ENCODE data around the gene CYP24A1. TPM values are rescaled to one million over a fixed set of nuclear protein-coding genes. Genes with fewer than 3 reads are reported as not detected.
A peak's percentile ranks its signal among the peaks of the same experiment; 100 is the strongest.

CYP24A1 gene
- total and polyA plus RNA-seq, 2 of the 13 experiments (the other 11 are each of a cell fraction or from before 2014, with no cell fraction given), result 9.4 to 32.7 TPM

DNA sequence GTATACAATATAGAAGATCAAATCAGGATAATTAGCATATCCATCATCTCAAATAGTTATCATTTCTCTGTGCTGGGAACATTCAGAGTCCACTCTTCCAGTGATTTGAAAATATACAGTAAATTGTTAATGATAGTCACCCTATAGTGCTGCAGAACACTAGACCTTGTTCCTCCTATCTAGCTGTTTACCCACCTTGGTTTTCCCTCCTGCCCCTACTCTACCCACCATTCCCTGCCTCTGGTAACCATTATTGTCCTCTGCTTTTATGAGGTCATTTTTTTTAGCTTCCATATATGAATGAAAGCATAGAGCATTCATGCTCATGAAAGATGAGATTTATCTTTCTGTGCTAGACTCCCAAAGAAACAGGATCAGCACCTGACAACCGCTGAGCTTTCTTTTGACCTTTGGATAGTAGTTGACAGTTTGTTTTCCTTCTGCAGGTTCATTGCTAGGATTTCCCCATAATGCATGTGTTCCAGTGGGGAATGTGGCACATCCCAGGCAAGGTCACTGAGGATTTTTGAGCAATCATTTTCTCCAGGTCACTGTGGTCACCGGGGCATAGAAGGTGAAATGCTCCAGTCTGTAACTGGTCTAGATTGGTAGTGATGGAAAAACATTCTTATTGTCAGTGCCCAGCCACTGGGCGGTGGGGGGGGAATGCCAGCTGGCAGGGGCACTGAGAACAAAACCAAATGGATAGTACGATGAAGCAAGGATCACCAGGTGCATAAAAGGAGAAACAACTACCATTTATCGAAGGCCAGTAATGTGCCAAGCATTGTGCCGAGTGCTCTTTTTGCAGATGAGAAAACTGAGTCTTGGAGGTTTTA lies 69.8 kb downstream of the CYP24A1 start (continued):
- TF ChIP-seq, protein P1, sequence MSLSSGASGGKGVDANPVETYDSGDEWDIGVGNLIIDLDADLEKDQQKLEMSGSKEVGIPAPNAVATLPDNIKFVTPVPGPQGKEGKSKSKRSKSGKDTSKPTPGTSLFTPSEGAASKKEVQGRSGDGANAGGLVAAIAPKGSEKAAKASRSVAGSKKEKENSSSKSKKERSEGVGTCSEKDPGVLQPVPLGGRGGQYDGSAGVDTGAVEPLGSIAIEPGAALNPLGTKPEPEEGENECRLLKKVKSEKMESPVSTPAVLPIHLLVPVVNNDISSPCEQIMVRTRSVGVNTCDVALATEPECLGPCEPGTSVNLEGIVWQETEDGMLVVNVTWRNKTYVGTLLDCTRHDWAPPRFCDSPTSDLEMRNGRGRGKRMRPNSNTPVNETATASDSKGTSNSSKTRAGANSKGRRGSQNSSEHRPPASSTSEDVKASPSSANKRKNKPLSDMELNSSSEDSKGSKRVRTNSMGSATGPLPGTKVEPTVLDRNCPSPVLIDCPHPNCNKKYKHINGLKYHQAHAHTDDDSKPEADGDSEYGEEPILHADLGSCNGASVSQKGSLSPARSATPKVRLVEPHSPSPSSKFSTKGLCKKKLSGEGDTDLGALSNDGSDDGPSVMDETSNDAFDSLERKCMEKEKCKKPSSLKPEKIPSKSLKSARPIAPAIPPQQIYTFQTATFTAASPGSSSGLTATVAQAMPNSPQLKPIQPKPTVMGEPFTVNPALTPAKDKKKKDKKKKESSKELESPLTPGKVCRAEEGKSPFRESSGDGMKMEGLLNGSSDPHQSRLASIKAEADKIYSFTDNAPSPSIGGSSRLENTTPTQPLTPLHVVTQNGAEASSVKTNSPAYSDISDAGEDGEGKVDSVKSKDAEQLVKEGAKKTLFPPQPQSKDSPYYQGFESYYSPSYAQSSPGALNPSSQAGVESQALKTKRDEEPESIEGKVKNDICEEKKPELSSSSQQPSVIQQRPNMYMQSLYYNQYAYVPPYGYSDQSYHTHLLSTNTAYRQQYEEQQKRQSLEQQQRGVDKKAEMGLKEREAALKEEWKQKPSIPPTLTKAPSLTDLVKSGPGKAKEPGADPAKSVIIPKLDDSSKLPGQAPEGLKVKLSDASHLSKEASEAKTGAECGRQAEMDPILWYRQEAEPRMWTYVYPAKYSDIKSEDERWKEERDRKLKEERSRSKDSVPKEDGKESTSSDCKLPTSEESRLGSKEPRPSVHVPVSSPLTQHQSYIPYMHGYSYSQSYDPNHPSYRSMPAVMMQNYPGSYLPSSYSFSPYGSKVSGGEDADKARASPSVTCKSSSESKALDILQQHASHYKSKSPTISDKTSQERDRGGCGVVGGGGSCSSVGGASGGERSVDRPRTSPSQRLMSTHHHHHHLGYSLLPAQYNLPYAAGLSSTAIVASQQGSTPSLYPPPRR (CRISPR knock-in tag; IDR thresholded peaks at IDR 0.05; ENCODE audit: borderline replicate concordance), result peak; percentile 97
- TF ChIP-seq ZNF75D (CRISPR knock-in tag; IDR thresholded peaks at IDR 0.05; ENCODE audit: borderline replicate concordance) (no peak), TCF7L2 (IDR thresholded peaks at IDR 0.05; ENCODE audit: low read depth, low read length) (no peak), SP4 (CRISPR knock-in tag; IDR thresholded peaks at IDR 0.05) (peak; percentile 55; the same call in 1 of the 2 replicates), ZFP37 (CRISPR knock-in tag; IDR thresholded peaks at IDR 0.05; ENCODE audit: borderline replicate concordance) (peak; percentile 82; the same call in 1 of the 2 replicates), ZSCAN25 (CRISPR knock-in tag; IDR thresholded peaks at IDR 0.05) (peak; percentile 32; the same call in 1 of the 2 replicates), ZNF33B (CRISPR knock-in tag; IDR thresholded peaks at IDR 0.05) (no peak; the same call in 1 of the 2 replicates), AKAP8 (CRISPR knock-in tag; IDR thresholded peaks at IDR 0.05) (0 out of 2 replicates have a peak, but pooled peaks have one; percentile 71), DR1 (CRISPR knock-in tag; IDR thresholded peaks at IDR 0.05) (peak; percentile 46; the same call in 1 of the 2 replicates), SOX6 (IDR thresholded peaks at IDR 0.05) (no peak), SOX6 (CRISPR knock-in tag; IDR thresholded peaks at IDR 0.05) (peak; percentile 95), ZNF138 (CRISPR knock-in tag; IDR thresholded peaks at IDR 0.05; ENCODE audit: low read depth) (no peak)
- TF ChIP-seq, protein P2, sequence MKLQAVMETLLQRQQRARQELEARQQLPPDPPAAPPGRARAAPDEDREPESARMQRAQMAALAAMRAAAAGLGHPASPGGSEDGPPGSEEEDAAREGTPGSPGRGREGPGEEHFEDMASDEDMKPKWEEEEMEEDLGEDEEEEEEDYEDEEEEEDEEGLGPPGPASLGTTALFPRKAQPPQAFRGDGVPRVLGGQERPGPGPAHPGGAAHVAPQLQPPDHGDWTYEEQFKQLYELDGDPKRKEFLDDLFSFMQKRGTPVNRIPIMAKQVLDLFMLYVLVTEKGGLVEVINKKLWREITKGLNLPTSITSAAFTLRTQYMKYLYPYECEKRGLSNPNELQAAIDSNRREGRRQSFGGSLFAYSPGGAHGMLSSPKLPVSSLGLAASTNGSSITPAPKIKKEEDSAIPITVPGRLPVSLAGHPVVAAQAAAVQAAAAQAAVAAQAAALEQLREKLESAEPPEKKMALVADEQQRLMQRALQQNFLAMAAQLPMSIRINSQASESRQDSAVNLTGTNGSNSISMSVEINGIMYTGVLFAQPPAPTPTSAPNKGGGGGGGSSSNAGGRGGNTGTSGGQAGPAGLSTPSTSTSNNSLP (IDR thresholded peaks at IDR 0.05; ENCODE audit: low read depth, low read length), result peak; percentile 95
- TF ChIP-seq, protein P3, sequence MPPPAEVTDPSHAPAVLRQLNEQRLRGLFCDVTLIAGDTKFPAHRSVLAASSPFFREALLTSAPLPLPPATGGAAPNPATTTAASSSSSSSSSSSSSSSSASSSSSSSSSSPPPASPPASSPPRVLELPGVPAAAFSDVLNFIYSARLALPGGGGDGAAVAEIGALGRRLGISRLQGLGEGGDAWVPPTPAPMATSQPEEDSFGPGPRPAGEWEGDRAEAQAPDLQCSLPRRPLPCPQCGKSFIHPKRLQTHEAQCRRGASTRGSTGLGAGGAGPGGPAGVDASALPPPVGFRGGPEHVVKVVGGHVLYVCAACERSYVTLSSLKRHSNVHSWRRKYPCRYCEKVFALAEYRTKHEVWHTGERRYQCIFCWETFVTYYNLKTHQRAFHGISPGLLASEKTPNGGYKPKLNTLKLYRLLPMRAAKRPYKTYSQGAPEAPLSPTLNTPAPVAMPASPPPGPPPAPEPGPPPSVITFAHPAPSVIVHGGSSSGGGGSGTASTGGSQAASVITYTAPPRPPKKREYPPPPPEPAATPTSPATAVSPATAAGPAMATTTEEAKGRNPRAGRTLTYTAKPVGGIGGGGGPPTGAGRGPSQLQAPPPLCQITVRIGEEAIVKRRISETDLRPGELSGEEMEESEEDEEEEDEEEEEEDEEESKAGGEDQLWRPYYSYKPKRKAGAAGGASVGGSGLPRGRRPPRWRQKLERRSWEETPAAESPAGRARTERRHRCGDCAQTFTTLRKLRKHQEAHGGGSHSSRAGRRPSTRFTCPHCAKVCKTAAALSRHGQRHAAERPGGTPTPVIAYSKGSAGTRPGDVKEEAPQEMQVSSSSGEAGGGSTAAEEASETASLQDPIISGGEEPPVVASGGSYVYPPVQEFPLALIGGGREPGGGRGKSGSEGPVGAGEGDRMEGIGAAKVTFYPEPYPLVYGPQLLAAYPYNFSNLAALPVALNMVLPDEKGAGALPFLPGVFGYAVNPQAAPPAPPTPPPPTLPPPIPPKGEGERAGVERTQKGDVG (CRISPR knock-in tag; IDR thresholded peaks at IDR 0.05; ENCODE audit: borderline replicate concordance), result 0 out of 2 replicates have a peak, but pooled peaks have one; percentile 48
- TF ChIP-seq, protein P4, sequence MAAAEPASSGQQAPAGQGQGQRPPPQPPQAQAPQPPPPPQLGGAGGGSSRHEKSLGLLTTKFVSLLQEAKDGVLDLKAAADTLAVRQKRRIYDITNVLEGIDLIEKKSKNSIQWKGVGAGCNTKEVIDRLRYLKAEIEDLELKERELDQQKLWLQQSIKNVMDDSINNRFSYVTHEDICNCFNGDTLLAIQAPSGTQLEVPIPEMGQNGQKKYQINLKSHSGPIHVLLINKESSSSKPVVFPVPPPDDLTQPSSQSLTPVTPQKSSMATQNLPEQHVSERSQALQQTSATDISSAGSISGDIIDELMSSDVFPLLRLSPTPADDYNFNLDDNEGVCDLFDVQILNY (CRISPR knock-in tag; conservative IDR thresholded peaks at IDR 0.05), result no peak
- TF ChIP-seq, protein P5, sequence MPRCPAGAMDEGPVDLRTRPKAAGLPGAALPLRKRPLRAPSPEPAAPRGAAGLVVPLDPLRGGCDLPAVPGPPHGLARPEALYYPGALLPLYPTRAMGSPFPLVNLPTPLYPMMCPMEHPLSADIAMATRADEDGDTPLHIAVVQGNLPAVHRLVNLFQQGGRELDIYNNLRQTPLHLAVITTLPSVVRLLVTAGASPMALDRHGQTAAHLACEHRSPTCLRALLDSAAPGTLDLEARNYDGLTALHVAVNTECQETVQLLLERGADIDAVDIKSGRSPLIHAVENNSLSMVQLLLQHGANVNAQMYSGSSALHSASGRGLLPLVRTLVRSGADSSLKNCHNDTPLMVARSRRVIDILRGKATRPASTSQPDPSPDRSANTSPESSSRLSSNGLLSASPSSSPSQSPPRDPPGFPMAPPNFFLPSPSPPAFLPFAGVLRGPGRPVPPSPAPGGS (CRISPR knock-in tag; IDR thresholded peaks at IDR 0.05), result peak; percentile 82; the same call in 1 of the 2 replicates
